ENCODE results near the gene PTK7. TPM values are rescaled to one million over a fixed set of nuclear protein-coding genes. Genes with fewer than 3 reads are reported as not detected.

PTK7 gene
- total and polyA plus RNA-seq, 2 of the 8 experiments (the other 6 are each of a cell fraction or from before 2014, with no cell fraction given): 110 to 138 TPM

GRCh38 chr6:43055966-43056365 is 20.1 kb upstream of the PTK7 start (continued):
- TF ChIP-seq CHD7 (IDR thresholded peaks at IDR 0.05; ENCODE audit: insufficient replicate concordance, low read length) (no peak), RAD21 (IDR thresholded peaks at IDR 0.05 in 1 of 2, conservative IDR thresholded peaks at IDR 0.05 in 1 of 2; ENCODE audit: low read depth in 2 of 2, low read length in 2 of 2) (no peak), POLR2A (IDR thresholded peaks at IDR 0.05; ENCODE audit: control extremely low read depth in 1 of 2, low read depth in 2 of 2, low read length in 2 of 2) (no peak), FOSL1 (IDR thresholded peaks at IDR 0.05; ENCODE audit: insufficient read depth, low read depth, low read length) (no peak), SP1 (IDR thresholded peaks at IDR 0.05; ENCODE audit: low read depth, low read length) (no peak), E2F6 (IDR thresholded peaks at IDR 0.05) (no peak), EP300 (IDR thresholded peaks at IDR 0.05; ENCODE audit: borderline replicate concordance in 1 of 2, low read depth in 2 of 2, low read length in 2 of 2) (no peak), BACH1 (IDR thresholded peaks at IDR 0.05; ENCODE audit: low read length) (no peak), SRF (IDR thresholded peaks at IDR 0.05; ENCODE audit: low read depth, low read length) (no peak), CTBP2 (IDR thresholded peaks at IDR 0.05; ENCODE audit: borderline replicate concordance, insufficient read depth, insufficient read length, low read length) (no peak), TCF12 (IDR thresholded peaks at IDR 0.05; ENCODE audit: low read depth, low read length) (no peak)
